Esophagus muscularis mucosa (tissue), 4 donors: ENCODE measurements around the gene ITGB5.

Experiments used
- EP300 ChIP-seq: sonication (generic); formaldehyde crosslinking; IDR thresholded peaks from one replicate; pipeline ENCODE4 v1.6.1; 2017; ENCODE audit warnings: antibody characterized with exemption
- POLR2A ChIP-seq: fragments of 450-650 bp; IDR thresholded peaks from one replicate; pipeline ENCODE4 v1.6.1; 2017; ENCODE audit warnings: antibody characterized with exemption, moderate library complexity, mild to moderate bottlenecking, low read depth
- TF ChIP-seq, protein P1 (sequence below), 3 experiments: fragments of 200-600 bp in 2 of 3; fragments of 450-650 bp in 1 of 3; sonication (generic) in 2 of 3; IDR thresholded peaks; one replicate each; pipeline ENCODE4 v1.5.1; 2017 to 2019; ENCODE audit warnings: antibody characterized with exemption in 3 of 3, mild to moderate bottlenecking in 2 of 3, moderate library complexity in 1 of 3

DNA sequence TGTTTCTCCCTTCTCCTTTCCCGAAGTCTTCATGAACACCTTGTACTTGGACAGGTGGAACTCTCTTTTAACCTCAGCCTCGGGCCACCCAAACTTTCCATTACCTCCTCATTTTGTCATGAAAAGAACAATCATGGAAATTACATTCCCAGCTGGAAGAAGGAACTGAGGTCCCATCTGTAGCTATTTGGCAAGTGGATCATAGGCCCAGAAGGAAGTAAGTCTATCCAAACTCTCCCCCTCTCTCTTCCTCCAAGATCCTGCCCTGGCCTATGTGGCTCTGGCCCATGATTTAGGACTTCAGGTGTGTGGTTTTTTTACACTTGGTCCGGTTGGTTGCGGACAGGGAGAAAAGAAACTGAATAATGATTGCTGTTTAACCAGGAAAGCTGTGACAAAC lies 44.1 kb downstream of the ITGB5 start:
- TF ChIP-seq, protein P1, sequence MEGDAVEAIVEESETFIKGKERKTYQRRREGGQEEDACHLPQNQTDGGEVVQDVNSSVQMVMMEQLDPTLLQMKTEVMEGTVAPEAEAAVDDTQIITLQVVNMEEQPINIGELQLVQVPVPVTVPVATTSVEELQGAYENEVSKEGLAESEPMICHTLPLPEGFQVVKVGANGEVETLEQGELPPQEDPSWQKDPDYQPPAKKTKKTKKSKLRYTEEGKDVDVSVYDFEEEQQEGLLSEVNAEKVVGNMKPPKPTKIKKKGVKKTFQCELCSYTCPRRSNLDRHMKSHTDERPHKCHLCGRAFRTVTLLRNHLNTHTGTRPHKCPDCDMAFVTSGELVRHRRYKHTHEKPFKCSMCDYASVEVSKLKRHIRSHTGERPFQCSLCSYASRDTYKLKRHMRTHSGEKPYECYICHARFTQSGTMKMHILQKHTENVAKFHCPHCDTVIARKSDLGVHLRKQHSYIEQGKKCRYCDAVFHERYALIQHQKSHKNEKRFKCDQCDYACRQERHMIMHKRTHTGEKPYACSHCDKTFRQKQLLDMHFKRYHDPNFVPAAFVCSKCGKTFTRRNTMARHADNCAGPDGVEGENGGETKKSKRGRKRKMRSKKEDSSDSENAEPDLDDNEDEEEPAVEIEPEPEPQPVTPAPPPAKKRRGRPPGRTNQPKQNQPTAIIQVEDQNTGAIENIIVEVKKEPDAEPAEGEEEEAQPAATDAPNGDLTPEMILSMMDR (IDR thresholded peaks at IDR 0.05) = no peak
- TF ChIP-seq EP300 = no peak
- TF ChIP-seq POLR2A = no peak
